Keratinocyte (primary cell): Measurements from ENCODE around the gene RGS10. TPM values are rescaled to one million over a fixed set of nuclear protein-coding genes. Genes with fewer than 3 reads are reported as not detected.

ENCODE experiments used
- DNase-seq: peaks from one replicate; pipeline ENCODE4 v3.0.0-alpha.2; 2011; ENCODE audit warnings: low read depth, missing footprints, low spot score
- FAIRE-seq: peaks from 2 replicates; lab custom pipeline; 2011; peaks lifted over from hg19 to GRCh38; lab: Jason Lieb, UNC
- H2AFZ ChIP-seq: 2 replicates; pipeline ENCODE4 v1.6.0; 2012; ENCODE audit warnings: low read length, control low read depth, inconsistent platforms; ENCODE audit not compliant: control insufficient read depth
- H3K27ac ChIP-seq: 2 replicates; pipeline ENCODE4 v1.5.1; 2011; ENCODE audit warnings: low read length; ENCODE audit not compliant: control insufficient read depth, insufficient read depth
- H3K27me3 ChIP-seq: 3 replicates; pipeline ENCODE4 v1.6.0; 2011; ENCODE audit warnings: low read length; ENCODE audit not compliant: control insufficient read depth, insufficient read depth; ENCODE audit errors: extremely low read depth
- H3K36me3 ChIP-seq, 2 experiments: 2 replicates in 1 of 2; 3 replicates in 1 of 2; pipeline ENCODE4 v1.5.1; 2011; ENCODE audit warnings: low read length in 2 of 2, mild to moderate bottlenecking in 1 of 2; ENCODE audit not compliant: control insufficient read depth in 2 of 2, insufficient read depth in 2 of 2; ENCODE audit errors: extremely low read depth in 1 of 2
- H3K4me1 ChIP-seq: 3 replicates; pipeline ENCODE4 v1.5.1; 2011; ENCODE audit warnings: low read length; ENCODE audit not compliant: control insufficient read depth, insufficient read depth; ENCODE audit errors: extremely low read depth
- H3K4me2 ChIP-seq: 3 replicates; pipeline ENCODE4 v1.6.0; 2011; ENCODE audit warnings: low read depth, low read length; ENCODE audit not compliant: control insufficient read depth, insufficient read depth; ENCODE audit errors: extremely low read depth
- H3K4me3 ChIP-seq, 3 experiments: fragments of 200-600 bp in 1 of 3; sonication (generic) in 1 of 3; 2 replicates in 2 of 3; 3 replicates in 1 of 3; pipeline ENCODE4 v1.5.1; 2011 to 2016; ENCODE audit warnings: low read length in 3 of 3, mild to moderate bottlenecking in 3 of 3, control low read depth in 2 of 3, inconsistent platforms in 1 of 3, low read depth in 1 of 3, mixed read lengths in 1 of 3, mixed run types in 1 of 3, moderate library complexity in 1 of 3; ENCODE audit not compliant: control insufficient read depth in 2 of 3, insufficient read depth in 2 of 3; ENCODE audit errors: extremely low read depth in 1 of 3
- H3K79me2 ChIP-seq: 2 replicates; pipeline ENCODE4 v1.6.0; 2012; ENCODE audit warnings: low read length; ENCODE audit not compliant: control insufficient read depth, insufficient read depth
- H3K9ac ChIP-seq: 3 replicates; pipeline ENCODE4 v1.6.0; 2011; ENCODE audit warnings: low read length; ENCODE audit not compliant: control insufficient read depth, insufficient read depth; ENCODE audit errors: extremely low read depth
- H3K9me1 ChIP-seq: 3 replicates; pipeline ENCODE4 v1.6.0; 2011; ENCODE audit warnings: low read length; ENCODE audit not compliant: control insufficient read depth, insufficient read depth; ENCODE audit errors: extremely low read depth
- H3K9me3 ChIP-seq: 2 replicates; pipeline ENCODE4 v1.5.1; 2012; ENCODE audit warnings: low read depth, low read length; ENCODE audit not compliant: control insufficient read depth
- H4K20me1 ChIP-seq: 3 replicates; pipeline ENCODE4 v1.6.0; 2011; ENCODE audit warnings: low read length; ENCODE audit not compliant: control insufficient read depth, insufficient read depth; ENCODE audit errors: extremely low read depth
- CTCF ChIP-seq, 3 experiments: IDR thresholded peaks in 1 of 3; conservative IDR thresholded peaks in 1 of 3; optimal IDR thresholded peaks in 1 of 3; 2 replicates in 2 of 3; 3 replicates in 1 of 3; pipeline versions ENCODE3 to v1.5.1; 2011; ENCODE audit warnings: low read length in 3 of 3, mild to moderate bottlenecking in 3 of 3, moderate library complexity in 2 of 3, control low read depth in 1 of 3, inconsistent platforms in 1 of 3; ENCODE audit not compliant: insufficient read depth in 2 of 3; ENCODE audit errors: extremely low read depth in 1 of 3
- EZH2 ChIP-seq: IDR thresholded peaks from one replicate; pipeline ENCODE4 v1.6.1; 2012; ENCODE audit warnings: inconsistent platforms, mild to moderate bottlenecking, low read length, moderate library complexity
- dilution Hi-C: fragments of 300-500 bp; cut with MboI; formaldehyde crosslinking; loops from one replicate; pipeline ENCODE4 v1.7.0; 2020; ENCODE audit warnings: low sequenced_read_pairs; ENCODE audit not compliant: extremely low pct_ligation_motif_present
- polyA plus RNA-seq, 5 experiments: library from polyadenylated mRNA; depleted of rRNA in 3 of 5; stranded (reverse) in 3 of 5; stranded (forward) in 1 of 5; unstranded in 1 of 5; fragments of >200 nt; gene quantifications; 1 replicate in 1 of 5; 2 replicates in 3 of 5; 3 replicates in 1 of 5; pipeline versions ENCODE4 v1.2.1 to v1.2.3, GENCODE V29; 2011 to 2012; ENCODE audit warnings: missing spikeins in 2 of 5, low read depth in 1 of 5, low replicate concordance in 1 of 5

RGS10 gene
- polyA plus RNA-seq, 1 donor (not counting 4 experiments of a cell fraction or from before 2014, with no cell fraction given) = 87.8 TPM

GRCh38 chr10:119503821-119504220 lies 38.7 kb downstream of the RGS10 start:
- dilution Hi-C loops = no loop called here
- no peak for FAIRE-seq

DNA sequence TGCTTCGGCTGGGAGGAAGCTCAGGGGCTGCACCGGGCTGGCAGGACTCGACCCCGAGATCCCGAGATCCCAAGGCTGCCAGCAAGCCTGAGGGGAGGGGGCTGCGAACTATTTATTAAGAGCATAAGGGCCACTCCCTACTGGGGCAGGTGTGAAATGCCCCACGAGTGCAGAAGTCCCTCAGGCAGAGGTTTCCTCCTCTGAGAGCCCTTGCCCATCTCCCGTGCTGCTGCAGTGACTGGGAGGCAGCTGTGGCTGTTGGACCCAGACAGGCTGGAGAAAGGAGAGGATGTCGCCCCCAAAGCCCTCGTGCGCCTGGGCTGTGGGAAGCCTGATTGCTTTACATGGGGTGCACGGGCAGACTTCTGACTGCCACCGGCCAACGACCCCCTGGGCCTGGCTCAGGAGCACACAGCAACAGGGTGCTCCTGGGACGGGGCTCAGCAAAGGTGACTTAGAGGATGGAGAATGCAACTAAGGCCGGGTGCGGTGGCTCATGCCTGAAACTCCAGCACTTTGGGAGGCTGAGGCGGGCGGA lies 39.8 kb downstream of the RGS10 start:
- H3K4me2 ChIP-seq = no peak overlapping the region
- no peak for DNase-seq
- no peak overlapping the region for H3K27ac ChIP-seq
- FAIRE-seq = no peak
- H2AFZ ChIP-seq = no peak overlapping the region
- H3K79me2 ChIP-seq = no peaks in the 10 kb centered on the region
- H3K36me3 ChIP-seq = peaks cover 7 to 11% of the 10 kb centered on the region in 2 experiments
- TF ChIP-seq CTCF (optimal IDR thresholded peaks at IDR 0.05 in 1 of 3, IDR thresholded peaks at IDR 0.05 in 1 of 3, conservative IDR thresholded peaks at IDR 0.05 in 1 of 3; ENCODE audit: extremely low read depth in 1 of 3, insufficient read depth in 2 of 3, low read length in 3 of 3) (no peak), EZH2 (no peak)
- no peaks in the 10 kb centered on the region for H3K9me3 ChIP-seq
- H4K20me1 ChIP-seq = no peaks in the 10 kb centered on the region
- H3K4me3 ChIP-seq = no peak overlapping the region
- H3K9me1 ChIP-seq = no peaks in the 10 kb centered on the region
- dilution Hi-C loops = no loop called here
- H3K9ac ChIP-seq = no peak overlapping the region
- H3K27me3 ChIP-seq = no peaks in the 10 kb centered on the region
- H3K4me1 ChIP-seq = no peaks in the 10 kb centered on the region

More at GRCh38 chr10:119503821-119504220, 38.7 kb downstream of the RGS10 start:
- Histone ChIP-seq H3K9me3 (no peaks in the 10 kb centered on the region), H3K9ac (no peak overlapping the region), H4K20me1 (no peaks in the 10 kb centered on the region), H3K4me3 (no peak overlapping the region), H3K27me3 (no peaks in the 10 kb centered on the region), H3K36me3 (peaks cover 7 to 15% of the 10 kb centered on the region in 2 experiments), H3K79me2 (no peaks in the 10 kb centered on the region), H3K4me1 (no peaks in the 10 kb centered on the region), H3K27ac (no peak overlapping the region), H3K4me2 (no peak overlapping the region), H2AFZ (no peak overlapping the region), H3K9me1 (no peaks in the 10 kb centered on the region)
- DNase-seq = no peak
- no peak for TF ChIP-seq CTCF (optimal IDR thresholded peaks at IDR 0.05 in 1 of 3, IDR thresholded peaks at IDR 0.05 in 1 of 3, conservative IDR thresholded peaks at IDR 0.05 in 1 of 3; ENCODE audit: extremely low read depth in 1 of 3, insufficient read depth in 2 of 3, low read length in 3 of 3)
- TF ChIP-seq EZH2 = no peak
